GM18508 (cell line): ENCODE data around the gene SLC6A1.

ENCODE experiments used
- ATAC-seq: cut with Tn5 transposase; IDR thresholded peaks from one replicate; pipeline ENCODE4 v1.9.1; 2021; ENCODE audit warnings: moderate number of reproducible peaks; ENCODE audit not compliant: insufficient read depth, unreplicated experiment

The SLC6A1 gene

GRCh38 chr3:11014752-11015151 is 22.2 kb downstream of the SLC6A1 start:
- no peak for ATAC-seq

DNA sequence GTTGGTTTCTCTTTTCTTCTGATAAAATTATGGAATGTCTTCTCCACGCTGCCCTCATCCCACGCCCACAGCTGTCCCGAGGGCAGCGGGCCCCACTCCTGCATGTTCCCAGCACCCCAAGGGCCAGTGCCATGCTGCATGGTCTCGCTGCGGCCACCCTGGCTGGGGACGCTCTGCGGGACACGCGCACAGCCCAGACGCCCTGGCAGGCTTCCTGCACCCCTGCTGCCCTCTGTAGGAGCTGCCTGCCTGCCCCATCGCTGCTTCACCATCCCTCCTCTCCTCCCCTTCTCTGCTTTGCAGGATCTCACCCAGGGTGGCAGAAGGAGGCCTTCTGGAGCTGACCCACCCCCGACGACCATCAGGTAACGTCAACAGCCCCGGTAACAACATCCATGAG is 22.8 kb downstream of the SLC6A1 start:
- ATAC-seq, result no peak

- no peak for ATAC-seq
Observed at GRCh38 chr3:11016727-11017126, 24.2 kb downstream of the SLC6A1 start.

GRCh38 chr3:11019116-11019819 is 26.7 kb downstream of the SLC6A1 start:
- no peak for ATAC-seq

GRCh38 chr3:11020764-11021163 is 28.2 kb downstream of the SLC6A1 start:
- no peak for ATAC-seq

DNA sequence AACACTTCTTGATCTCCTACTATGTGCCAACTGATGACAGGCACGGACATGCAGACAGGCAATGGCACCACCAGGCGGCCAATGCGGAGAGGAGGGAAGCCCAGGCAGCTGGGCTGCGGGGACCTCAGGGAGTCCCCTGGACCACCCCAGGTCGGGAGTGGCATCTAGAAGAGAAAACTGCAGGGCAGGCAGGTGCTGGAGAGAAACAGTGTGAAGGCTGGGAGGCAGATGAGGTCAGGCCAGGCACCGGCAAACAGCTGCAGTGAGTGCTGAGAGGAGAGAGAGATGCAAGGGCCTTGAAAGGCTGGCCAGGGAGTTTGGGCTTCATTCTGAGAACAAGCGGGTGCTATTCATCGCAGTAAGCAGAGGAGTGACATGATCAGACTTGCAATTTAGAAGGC is 29.1 kb downstream of the SLC6A1 start:
- ATAC-seq, result no peak

DNA sequence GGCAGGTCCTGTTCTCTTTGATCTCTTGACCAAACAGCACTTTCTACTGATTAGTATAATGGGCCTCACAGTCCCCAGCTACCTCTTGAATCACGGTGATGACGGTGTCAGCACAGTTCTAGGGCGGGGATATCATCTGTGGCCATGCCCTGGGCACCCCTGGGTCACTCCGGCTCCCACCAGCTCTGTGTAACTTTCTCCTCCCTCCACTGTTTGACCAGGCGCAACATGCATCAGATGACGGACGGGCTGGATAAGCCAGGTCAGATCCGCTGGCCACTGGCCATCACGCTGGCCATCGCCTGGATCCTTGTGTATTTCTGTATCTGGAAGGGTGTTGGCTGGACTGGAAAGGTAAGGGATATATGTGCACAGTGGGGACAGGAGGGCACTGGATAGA is 29.6 kb downstream of the SLC6A1 start:
- ATAC-seq, result no peak

- ATAC-seq, result no peak
Observed at GRCh38 chr3:11024181-11024580, 31.6 kb downstream of the SLC6A1 start.

GRCh38 chr3:11029948-11030347 is 37.4 kb downstream of the SLC6A1 start:
- ATAC-seq, result no peak

DNA sequence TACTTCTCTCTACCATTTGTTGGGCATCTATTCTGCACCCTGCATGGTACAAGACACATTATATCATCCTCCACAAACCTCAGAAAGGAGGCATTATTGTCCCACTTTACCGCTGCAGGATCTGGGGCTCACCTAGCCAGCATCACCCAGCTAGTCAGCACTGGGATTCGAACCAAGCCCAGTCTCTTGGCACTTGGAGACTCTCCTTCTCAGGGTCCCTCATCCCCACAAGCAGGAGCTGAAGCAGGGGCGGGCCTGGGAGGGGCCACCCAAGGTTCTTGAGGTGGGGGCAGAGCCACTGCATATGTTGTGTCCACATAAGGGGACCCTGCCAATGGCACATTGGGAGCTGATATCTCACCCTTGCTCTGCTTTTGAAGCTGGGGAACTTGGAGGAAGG is 41.3 kb downstream of the SLC6A1 start:
- ATAC-seq, result no peak

DNA sequence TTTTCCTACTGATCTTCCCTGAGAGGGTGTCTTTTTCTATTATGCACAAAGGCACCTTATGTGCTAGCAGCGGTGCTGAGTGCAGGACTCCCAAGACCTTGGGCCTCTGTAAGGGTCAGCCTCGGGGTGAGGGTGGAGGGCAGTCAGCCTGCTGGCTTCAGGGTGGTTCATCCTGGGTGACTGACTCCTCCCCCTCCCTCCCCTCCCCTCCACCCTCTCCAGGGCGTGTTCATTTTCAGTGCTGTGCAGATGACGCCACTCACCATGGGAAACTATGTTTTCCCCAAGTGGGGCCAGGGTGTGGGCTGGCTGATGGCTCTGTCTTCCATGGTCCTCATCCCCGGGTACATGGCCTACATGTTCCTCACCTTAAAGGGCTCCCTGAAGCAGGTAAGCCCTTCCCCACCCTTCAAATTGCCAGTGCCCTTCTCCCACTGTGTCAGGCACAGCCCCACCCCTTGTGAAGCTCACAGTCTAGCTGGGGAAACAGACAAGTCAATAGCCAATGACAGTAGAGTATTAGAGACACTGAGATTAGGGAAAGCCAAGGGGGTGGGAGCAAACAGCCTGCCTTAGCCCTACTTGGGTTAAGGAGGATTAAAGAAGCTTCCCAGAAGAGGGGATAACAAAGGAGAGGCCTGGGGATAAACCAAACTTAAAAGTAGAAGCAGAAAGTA is 41.9 kb downstream of the SLC6A1 start:
- ATAC-seq, result no peak

GRCh38 chr3:11035757-11036505 is 43.4 kb downstream of the SLC6A1 start:
- no peak for ATAC-seq

DNA sequence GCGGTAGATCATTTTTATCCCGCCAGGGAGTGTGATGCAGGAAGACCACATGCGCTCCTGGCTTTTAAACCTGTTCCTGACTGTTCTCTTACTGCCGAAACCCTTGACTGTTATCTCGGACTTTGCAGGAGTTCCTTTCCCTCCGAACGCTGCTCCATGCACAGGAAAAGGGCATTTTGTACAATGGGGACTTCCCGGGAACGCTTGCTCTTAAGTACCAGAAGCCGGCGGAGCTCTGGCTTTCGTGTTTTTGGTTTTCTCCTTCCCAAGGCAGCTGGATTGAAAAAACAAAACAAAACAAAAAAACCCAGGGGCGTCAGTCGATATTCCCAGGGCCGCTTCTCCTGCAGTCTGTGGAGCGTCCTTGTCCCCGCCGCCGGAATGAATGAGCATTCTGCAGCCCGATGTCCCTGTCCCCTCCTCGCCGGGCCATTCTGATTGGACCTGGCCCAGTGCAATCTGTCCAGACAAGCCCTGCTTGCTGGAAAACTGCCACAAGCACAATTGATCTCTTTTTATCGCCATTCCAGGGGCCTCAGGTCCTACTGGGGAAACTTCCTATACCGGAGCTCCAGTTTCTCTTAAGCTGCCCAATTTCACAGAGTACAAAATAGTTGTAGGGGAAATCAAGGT is 44.8 kb downstream of the SLC6A1 start:
- no peak for ATAC-seq

- no peak for ATAC-seq
Observed at GRCh38 chr3:11037976-11038375, 45.4 kb downstream of the SLC6A1 start.

DNA sequence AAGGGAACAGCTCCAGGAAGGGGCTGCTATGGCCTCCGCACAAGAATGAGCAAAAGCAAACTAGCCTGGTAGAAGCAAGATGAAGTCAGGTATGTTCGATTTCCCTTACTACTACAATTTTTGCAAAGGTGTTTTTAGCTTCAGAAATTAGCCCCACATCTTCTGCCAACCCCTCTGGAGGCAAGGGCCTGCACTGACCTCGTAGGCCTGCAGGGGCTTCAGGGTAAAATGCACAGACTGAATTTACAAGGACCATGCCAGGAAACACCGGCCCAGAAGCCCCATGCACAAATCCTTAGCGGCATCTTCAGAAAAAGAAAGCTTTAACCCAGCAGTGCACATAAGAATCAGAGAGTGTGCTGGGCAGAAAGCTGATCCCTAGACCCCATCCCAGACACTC is 53.0 kb downstream of the SLC6A1 start:
- ATAC-seq, result no peak

GRCh38 chr3:11047500-11047899 is 55.0 kb downstream of the SLC6A1 start:
- ATAC-seq, result no peak

DNA sequence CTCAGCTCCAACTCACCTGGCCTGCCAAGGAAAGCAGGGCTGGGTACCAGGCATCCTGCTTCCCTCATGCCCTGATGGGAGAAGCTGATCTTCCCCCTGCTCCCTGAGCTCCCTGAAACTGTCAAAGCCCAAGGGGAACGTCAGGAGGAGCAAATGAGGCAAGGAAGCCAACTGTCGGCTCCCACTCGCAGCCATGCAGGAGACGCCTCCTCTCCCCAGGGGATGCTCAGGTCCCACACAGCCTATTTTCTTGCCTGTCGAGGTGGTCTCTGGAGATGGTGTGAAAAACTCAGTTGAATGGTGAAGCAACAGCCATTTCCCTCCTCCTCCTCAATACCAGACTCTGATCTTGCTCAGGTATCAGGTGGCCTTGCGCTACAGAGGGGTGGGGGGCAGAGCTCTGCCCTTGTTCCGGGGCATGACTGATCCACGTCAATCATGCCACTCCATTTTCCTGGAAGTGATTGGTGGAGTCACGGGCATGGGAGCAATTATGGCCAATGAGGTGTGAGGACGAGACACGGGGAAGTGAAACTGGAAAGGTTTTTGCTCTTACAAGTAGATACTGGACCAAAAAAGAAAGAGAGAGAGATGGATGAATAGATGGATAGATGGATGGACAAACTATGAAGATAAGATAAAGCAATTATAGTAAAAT is 58.2 kb downstream of the SLC6A1 start:
- ATAC-seq, result no peak

DNA sequence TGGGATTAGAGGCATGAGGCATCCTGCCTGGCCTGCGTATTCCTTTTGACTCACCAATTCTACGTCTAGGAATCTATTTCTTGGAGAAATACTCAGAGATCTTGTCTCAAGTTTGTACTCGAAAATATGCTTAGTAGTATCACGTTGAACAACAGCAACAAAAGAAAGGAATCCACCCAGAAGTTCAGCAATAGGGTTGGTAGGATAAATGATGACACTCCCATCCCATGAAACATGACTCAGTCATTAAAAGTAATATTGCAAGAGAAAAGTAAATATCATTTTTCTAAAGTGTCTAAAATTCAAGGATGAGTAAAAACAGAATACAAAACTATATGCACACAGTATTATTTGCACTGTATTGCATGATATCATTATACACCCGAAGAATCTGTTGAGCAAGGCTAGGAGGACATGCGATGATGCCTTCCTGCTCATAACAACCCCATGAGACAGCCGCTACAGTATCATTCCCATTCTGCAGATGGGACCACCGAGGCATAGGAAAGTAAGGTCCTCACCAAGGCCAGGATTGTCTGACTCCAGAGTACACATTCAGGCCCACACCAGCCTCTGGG is 61.5 kb downstream of the SLC6A1 start:
- no peak for ATAC-seq

- no peak for ATAC-seq
Observed at GRCh38 chr3:11054739-11055438, 62.3 kb downstream of the SLC6A1 start.

DNA sequence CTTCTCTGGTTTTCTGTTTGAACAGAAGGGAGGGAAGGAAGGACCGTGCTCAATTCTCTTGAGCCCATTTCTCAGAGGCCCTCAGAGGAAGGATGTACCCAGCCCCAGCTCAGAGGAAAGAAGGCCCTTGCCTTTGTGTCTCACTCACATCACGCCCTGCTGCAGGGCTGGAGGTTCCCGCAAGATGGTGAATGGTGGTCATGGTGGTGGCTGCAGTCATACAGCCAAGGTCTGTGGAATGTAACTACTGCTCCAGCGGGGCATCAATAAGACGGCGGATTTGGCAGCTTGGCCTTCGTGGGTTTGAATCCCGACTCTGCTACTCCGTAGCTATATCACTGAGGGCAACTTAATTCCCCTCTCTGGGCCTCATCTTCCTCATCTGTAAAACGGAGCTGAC is 62.9 kb downstream of the SLC6A1 start:
- no peak for ATAC-seq
